H1 (cell line): ENCODE results near the gene ANKRD27. TPM values are rescaled to one million over a fixed set of nuclear protein-coding genes. Genes with fewer than 3 reads are reported as not detected.

Source experiments
- CTCF ChIA-PET: fragments of 300-600 bp; sonication (Branson Sonifier 250); formaldehyde crosslinking; loops from one replicate; lab custom pipeline; 2021; ENCODE audit not compliant: partially characterized antibody; lab: Charles Lee
- POLR2A ChIA-PET: fragments of 300-600 bp; sonication (Branson Sonifier 250); formaldehyde crosslinking; loops from one replicate; lab custom pipeline; 2021; ENCODE audit warnings: inconsistent platforms; ENCODE audit not compliant: partially characterized antibody; lab: Charles Lee
- DNase-seq, 2 experiments: peaks; one replicate each; pipeline versions ENCODE4 v3.0.0 to v3.0.0-alpha.2; 2010 to 2022; ENCODE audit warnings: low spot score in 2 of 2, low read depth in 1 of 2, mixed read lengths in 1 of 2
- FAIRE-seq: peaks from 2 replicates; lab custom pipeline; 2011; peaks lifted over from hg19 to GRCh38; lab: Jason Lieb, UNC
- H2AFZ ChIP-seq: 2 replicates; pipeline ENCODE4 v1.8.1; 2012; ENCODE audit warnings: low read length, inconsistent platforms
- H2AK5ac ChIP-seq: 2 replicates; pipeline ENCODE4 v1.6.1; 2013; ENCODE audit warnings: low read depth, low read length
- H2BK120ac ChIP-seq: replicated peaks from 2 replicates; pipeline ENCODE3; 2013; ENCODE audit warnings: low read depth, low read length, inconsistent platforms
- H2BK12ac ChIP-seq: 2 replicates; pipeline ENCODE4 v1.6.1; 2013; ENCODE audit warnings: low read depth, low read length
- H2BK15ac ChIP-seq: 2 replicates; pipeline ENCODE4 v1.6.1; 2013; ENCODE audit warnings: low read length
- H2BK20ac ChIP-seq: 2 replicates; pipeline ENCODE4 v1.6.1; 2013; ENCODE audit warnings: low read length
- H2BK5ac ChIP-seq: 2 replicates; pipeline ENCODE4 v1.6.1; 2013; ENCODE audit warnings: low read depth, low read length
- H3K14ac ChIP-seq: 2 replicates; pipeline ENCODE4 v1.6.1; 2013; ENCODE audit warnings: inconsistent platforms; ENCODE audit not compliant: insufficient read length
- H3K18ac ChIP-seq: 2 replicates; pipeline ENCODE4 v1.6.1; 2013; ENCODE audit warnings: low read length; ENCODE audit errors: extremely low read depth
- H3K23ac ChIP-seq: 2 replicates; pipeline ENCODE4 v1.6.1; 2013; ENCODE audit warnings: inconsistent platforms; ENCODE audit not compliant: insufficient read length
- H3K23me2 ChIP-seq: 2 replicates; pipeline ENCODE4 v1.6.1; 2013; ENCODE audit warnings: low read depth, low read length
- H3K27ac ChIP-seq: 2 replicates; pipeline ENCODE4 v1.6.1; 2011; ENCODE audit warnings: low read depth, low read length, inconsistent platforms
- H3K27me3 ChIP-seq, 4 experiments: replicated peaks in 1 of 4; 1 replicate in 1 of 4; 2 replicates in 3 of 4; pipeline versions ENCODE4 v1.6.1 to v1.8.1; 2011 to 2013; ENCODE audit warnings: low read length in 3 of 4, mild to moderate bottlenecking in 3 of 4, inconsistent platforms in 2 of 4, mixed read lengths in 2 of 4, moderate library complexity in 1 of 4; ENCODE audit not compliant: control insufficient read depth in 3 of 4, insufficient read depth in 3 of 4; ENCODE audit errors: extremely low read depth in 1 of 4
- H3K36me3 ChIP-seq, 4 experiments: 2 replicates each; pipeline versions ENCODE4 v1.6.1 to v1.8.1; 2011 to 2013; ENCODE audit warnings: mild to moderate bottlenecking in 4 of 4, low read length in 3 of 4, moderate library complexity in 2 of 4, control low read depth in 1 of 4, inconsistent platforms in 1 of 4; ENCODE audit not compliant: insufficient read depth in 4 of 4, control insufficient read depth in 2 of 4
- H3K4ac ChIP-seq: replicated peaks from 2 replicates; pipeline ENCODE3; 2013; ENCODE audit warnings: low read length, low read depth, mixed read lengths, inconsistent platforms; ENCODE audit not compliant: insufficient read length
- H3K4me1 ChIP-seq, 4 experiments: replicated peaks in 1 of 4; 1 replicate in 1 of 4; 2 replicates in 3 of 4; pipeline versions ENCODE4 v1.6.1 to v1.8.1; 2011 to 2013; ENCODE audit warnings: low read length in 3 of 4, inconsistent platforms in 2 of 4, mixed read lengths in 1 of 4; ENCODE audit not compliant: insufficient read depth in 4 of 4, control insufficient read depth in 3 of 4
- H3K4me2 ChIP-seq, 2 experiments: 2 replicates each; pipeline versions ENCODE4 v1.6.1 to v1.8.1; 2011 to 2013; ENCODE audit warnings: low read depth in 2 of 2, low read length in 2 of 2, control low read depth in 1 of 2, inconsistent platforms in 1 of 2, mild to moderate bottlenecking in 1 of 2; ENCODE audit not compliant: insufficient read depth in 1 of 2
- H3K4me3 ChIP-seq, 4 experiments: fragments of 200-600, 300-600 bp in 1 of 4; sonication (generic), shearing (Covaris generic), sonication (Bioruptor Twin) in 1 of 4; 2 replicates each; pipeline versions ENCODE4 v1.5.1 to v1.8.1; 2011 to 2016; ENCODE audit warnings: low read length in 4 of 4, low read depth in 3 of 4, control low read depth in 2 of 4, inconsistent platforms in 2 of 4, mild to moderate bottlenecking in 2 of 4, mixed read lengths in 1 of 4, moderate library complexity in 1 of 4; ENCODE audit not compliant: insufficient read depth in 2 of 4; ENCODE audit errors: extremely low read depth in 1 of 4
- H3K56ac ChIP-seq: replicated peaks from 2 replicates; pipeline ENCODE3; 2013; ENCODE audit warnings: low read depth, mild to moderate bottlenecking, mixed read lengths, low read length, inconsistent platforms; ENCODE audit not compliant: insufficient read length
- H3K79me1 ChIP-seq: 2 replicates; pipeline ENCODE4 v1.6.1; 2013; ENCODE audit warnings: low read depth, low read length, control low read depth
- H3K79me2 ChIP-seq, 2 experiments: 2 replicates each; pipeline versions ENCODE4 v1.6.1 to v1.8.1; 2012 to 2013; ENCODE audit warnings: low read length in 2 of 2, mild to moderate bottlenecking in 2 of 2, inconsistent platforms in 1 of 2; ENCODE audit not compliant: insufficient read depth in 2 of 2, control insufficient read depth in 1 of 2
- H3K9ac ChIP-seq, 4 experiments: replicated peaks in 1 of 4; 1 replicate in 1 of 4; 2 replicates in 3 of 4; pipeline versions ENCODE4 v1.6.1 to v1.8.1; 2011 to 2013; ENCODE audit warnings: low read depth in 3 of 4, low read length in 3 of 4, control low read depth in 2 of 4, mild to moderate bottlenecking in 2 of 4, moderate library complexity in 2 of 4, inconsistent platforms in 1 of 4; ENCODE audit errors: extremely low read depth in 1 of 4
- H3K9me3 ChIP-seq, 2 experiments: 2 replicates each; pipeline versions ENCODE4 v1.6.1 to v1.8.1; 2012 to 2013; ENCODE audit warnings: mild to moderate bottlenecking in 2 of 2, moderate library complexity in 2 of 2, control low read depth in 1 of 2, inconsistent platforms in 1 of 2, low read depth in 1 of 2, low read length in 1 of 2, mixed read lengths in 1 of 2; ENCODE audit not compliant: insufficient read depth in 2 of 2
- H4K20me1 ChIP-seq, 2 experiments: replicated peaks in 1 of 2; 2 replicates each; pipeline versions ENCODE3 to v1.8.1; 2011 to 2013; ENCODE audit warnings: inconsistent platforms in 2 of 2, low read length in 2 of 2, mild to moderate bottlenecking in 1 of 2; ENCODE audit not compliant: insufficient read depth in 2 of 2, control insufficient read depth in 1 of 2
- H4K5ac ChIP-seq: 2 replicates; pipeline ENCODE4 v1.6.1; 2013; ENCODE audit warnings: low read length, low read depth, mixed read lengths, inconsistent platforms; ENCODE audit not compliant: insufficient read length
- H4K8ac ChIP-seq: 2 replicates; pipeline ENCODE4 v1.8.0; 2013; ENCODE audit warnings: mild to moderate bottlenecking, moderate library complexity, low read length, inconsistent platforms; ENCODE audit not compliant: insufficient read depth; ENCODE audit errors: extremely low read depth
- H4K91ac ChIP-seq: replicated peaks from 2 replicates; pipeline ENCODE3; 2013; ENCODE audit warnings: low read length, mixed read lengths, inconsistent platforms; ENCODE audit not compliant: insufficient read length
- ATF2 ChIP-seq: IDR thresholded peaks from 2 replicates; pipeline ENCODE4 v1.6.1; 2012; ENCODE audit warnings: low read length, inconsistent platforms
- BRCA1 ChIP-seq: IDR thresholded peaks from 2 replicates; pipeline ENCODE4 v1.6.1; 2012; ENCODE audit warnings: low read depth, low read length, improper control_type of control experiment
- E2F6 ChIP-seq: IDR thresholded peaks from 2 replicates; pipeline ENCODE4 v1.6.1; 2012; ENCODE audit warnings: inconsistent platforms
- FOSL1 ChIP-seq: IDR thresholded peaks from 2 replicates; pipeline ENCODE4 v1.6.1; 2011; ENCODE audit warnings: mild to moderate bottlenecking, low read depth, low read length, moderate library complexity; ENCODE audit not compliant: insufficient read depth
- KDM5A ChIP-seq: fragments of 200-600 bp; IDR thresholded peaks from 2 replicates; pipeline ENCODE4 v1.7.1; 2012; ENCODE audit warnings: mild to moderate bottlenecking, low read length, inconsistent platforms, mixed read lengths
- POLR2A ChIP-seq, 2 experiments: IDR thresholded peaks; 1 replicate in 1 of 2; 2 replicates in 1 of 2; pipeline ENCODE4 v1.6.1; 2011; ENCODE audit warnings: low read depth in 2 of 2, low read length in 2 of 2, mild to moderate bottlenecking in 2 of 2; ENCODE audit errors: control extremely low read depth in 1 of 2
- SRF ChIP-seq: IDR thresholded peaks from 2 replicates; pipeline ENCODE4 v1.6.1; 2011; ENCODE audit warnings: mild to moderate bottlenecking, low read depth, low read length, moderate library complexity
- TAF7 ChIP-seq: optimal IDR thresholded peaks from 2 replicates; pipeline ENCODE3; 2011; ENCODE audit warnings: low read depth, mild to moderate bottlenecking, inconsistent platforms, low read length, moderate library complexity, borderline replicate concordance
- TCF12 ChIP-seq: IDR thresholded peaks from 2 replicates; pipeline ENCODE4 v1.6.1; 2011; ENCODE audit warnings: low read depth, mild to moderate bottlenecking, low read length
- YY1 ChIP-seq: IDR thresholded peaks from 2 replicates; pipeline ENCODE4 v1.6.1; 2011; ENCODE audit warnings: low read depth, mild to moderate bottlenecking, low read length
- WGBS, 2 experiments: shearing (Covaris generic) in 1 of 2; methylation state at CpG; one replicate each; pipeline versions ENCODE4 v1.1.6 to v1.1.7; 2013 to 2015; ENCODE audit warnings: low lambda C conversion rate in 2 of 2, mixed read lengths in 2 of 2, inconsistent platforms in 1 of 2, low coverage in 1 of 2, missing lambda C conversion rate in 1 of 2; ENCODE audit not compliant: insufficient replicate concordance in 2 of 2, insufficient coverage in 1 of 2, insufficient read length in 1 of 2; ENCODE audit errors: extremely low coverage in 1 of 2, missing lambda C conversion rate in 1 of 2; 5-methylcytosine and 5-hydroxymethylcytosine counted together
- polyA plus RNA-seq, 7 experiments: library from polyadenylated mRNA; depleted of rRNA in 3 of 7; stranded (reverse) in 5 of 7; unstranded in 2 of 7; fragments of >200 nt in 5 of 7; fragments of 200-250 nt in 2 of 7; gene quantifications; 1 replicate in 5 of 7; 2 replicates in 1 of 7; 4 replicates in 1 of 7; pipeline versions ENCODE4 v1.2.1 to v1.2.3, GENCODE V29; 2011 to 2013; ENCODE audit warnings: missing spikeins in 2 of 7, mixed read lengths in 2 of 7
- total RNA-seq: library from RNA; stranded (reverse); fragmentation: NEBNext Ultra II Directional; extraction: Animal tissue kit (Norgen Biotek cat#: 25700); gene quantifications from 2 replicates; pipeline ENCODE4 v1.2.1, GENCODE V29; 2021

The ANKRD27 gene
- total and polyA plus RNA-seq, 2 of the 8 experiments (the other 6 are each of a cell fraction or from before 2014, with no cell fraction given): 27.9 to 55.7 TPM

DNA sequence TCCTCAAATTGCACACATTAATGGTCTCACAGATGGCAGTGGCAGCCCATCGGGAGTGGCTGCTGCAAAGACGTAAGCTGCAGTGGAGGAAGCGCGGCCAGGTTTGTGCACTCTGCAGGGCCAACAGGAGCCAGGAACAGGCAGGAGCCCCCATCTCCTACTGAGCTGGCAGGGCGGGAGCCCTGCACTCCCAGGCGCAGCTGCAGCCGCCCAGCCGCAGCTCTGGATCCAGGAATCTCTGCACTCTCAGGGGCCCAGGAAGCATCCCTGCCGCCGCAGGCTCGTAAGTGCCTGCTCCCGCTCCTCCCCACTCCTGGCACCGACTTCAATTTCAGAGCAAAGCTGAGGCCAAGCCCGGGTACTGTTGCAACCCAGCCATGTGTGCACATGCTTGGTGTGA is 37.5 kb downstream of the ANKRD27 start:
- CTCF ChIA-PET: interaction anchor here (1.0 kb wide), 1 partner anchor 19 kb away, joined by 3 read pairs; no protein-coding TSS in a partner anchor

More for the DNA sequence above, 37.5 kb downstream of the ANKRD27 start:
- Histone ChIP-seq H3K56ac (no peak overlapping the region), H3K4me3 (no peak overlapping the region), H3K9ac (no peak overlapping the region), H3K79me1 (no peaks in the 10 kb centered on the region), H3K27me3 (no peaks in the 10 kb centered on the region), H3K23me2 (no peaks in the 10 kb centered on the region), H3K36me3 (peaks cover 4 to 50% (median 34%) of the 10 kb centered on the region in 4 experiments; a peak in 7 of 8 replicates), H4K8ac (no peak overlapping the region), H4K20me1 (peaks cover 2 to 3% of the 10 kb centered on the region in 2 experiments), H3K14ac (no peak overlapping the region), H2AK5ac (no peak overlapping the region), H2BK5ac (no peak overlapping the region), H3K4me2 (no peak overlapping the region), H2BK12ac (no peak overlapping the region), H2BK15ac (no peak overlapping the region), H3K4ac (no peak overlapping the region), H3K79me2 (no peaks in the 10 kb centered on the region), H2BK120ac (no peak overlapping the region), H3K23ac (no peak overlapping the region), H3K9me3 (no peaks in the 10 kb centered on the region; a peak in 1 of 4 replicates), H3K4me1 (no peaks in the 10 kb centered on the region), H3K18ac (no peak overlapping the region), H2BK20ac (no peak overlapping the region), H4K91ac (no peak overlapping the region), H2AFZ (no peak overlapping the region), H3K27ac (no peak overlapping the region), H4K5ac (no peak overlapping the region)
- TF ChIP-seq YY1: no peak
- no peak for TF ChIP-seq KDM5A
- no peak for TF ChIP-seq FOSL1
- no peak for TF ChIP-seq TAF7
- TF ChIP-seq E2F6: no peak
- TF ChIP-seq TCF12: no peak
- TF ChIP-seq ATF2: no peak
- TF ChIP-seq POLR2A (IDR thresholded peaks at IDR 0.05; ENCODE audit: control extremely low read depth in 1 of 2, low read depth in 2 of 2, low read length in 2 of 2): no peak
- TF ChIP-seq BRCA1: no peak
- TF ChIP-seq SRF: no peak
- 80% methylated on average over 14 of the region's 14 CpGs; no CpG with 5 or more reads in 1 of the 2 experiments for WGBS, 2 experiments
- POLR2A ChIA-PET: no interaction called here
- FAIRE-seq (no peak), DNase-seq (no peak)
